DMS114 treated with DMSO at 0.1 percent for 48 hours (cell line): ENCODE data around the gene RIOK3.
"Not testable (repeated sequence)": the region's sequence is repeated elsewhere in the genome, so short reads cannot be mapped to it uniquely, and the experiment has no call there.

Experiments
- DNase-seq: peaks from one replicate; lab custom pipeline; 2025; ENCODE audit not compliant: unreplicated experiment; lab: John Stamatoyannopoulos, UW

The RIOK3 gene

GRCh38 chr18:23452728-23453679, at the start of gene RIOK3:
TSS of gene RIOK3 (plus strand) at chr18:23453287. CDS start at chr18:23453440, 153 bp downstream.
- peak; percentile 90 for DNase-seq

- DNase-seq = no peak
Observed at GRCh38 chr18:23403310-23403709, 49.8 kb upstream of the RIOK3 start.

- no peak for DNase-seq
Observed at GRCh38 chr18:23405636-23406035, 47.5 kb upstream of the RIOK3 start.

GRCh38 chr18:23406271-23406787, 46.8 kb upstream of the RIOK3 start:
- DNase-seq = no peak

- no peak for DNase-seq
Observed at GRCh38 chr18:23412351-23412964, 40.6 kb upstream of the RIOK3 start.

GRCh38 chr18:23415515-23415914, 37.6 kb upstream of the RIOK3 start:
- no peak for DNase-seq

- DNase-seq = no peak
Observed at GRCh38 chr18:23416298-23416697, 36.8 kb upstream of the RIOK3 start.

GRCh38 chr18:23421277-23421676, 31.8 kb upstream of the RIOK3 start:
- DNase-seq = no peak

GRCh38 chr18:23422751-23423418, 30.2 kb upstream of the RIOK3 start:
- no peak for DNase-seq

GRCh38 chr18:23424616-23425015, 28.5 kb upstream of the RIOK3 start:
- no peak for DNase-seq

GRCh38 chr18:23428821-23429220, 24.3 kb upstream of the RIOK3 start:
- no peak for DNase-seq

- DNase-seq = not testable (repeated sequence)
Observed at GRCh38 chr18:23429538-23429937, 23.5 kb upstream of the RIOK3 start.

GRCh38 chr18:23433360-23433759, 19.7 kb upstream of the RIOK3 start:
- no peak for DNase-seq

GRCh38 chr18:23437357-23438045, 15.6 kb upstream of the RIOK3 start:
- peak; percentile 45 for DNase-seq

- DNase-seq = no peak
Observed at GRCh38 chr18:23438046-23438377, 15.1 kb upstream of the RIOK3 start.

GRCh38 chr18:23438608-23439366, 14.3 kb upstream of the RIOK3 start:
- no peak for DNase-seq

- DNase-seq = no peak
Observed at GRCh38 chr18:23440131-23440530, 13.0 kb upstream of the RIOK3 start.

GRCh38 chr18:23442958-23443357, 10.1 kb upstream of the RIOK3 start:
- no peak for DNase-seq

GRCh38 chr18:23448291-23448690, 4.8 kb upstream of the RIOK3 start:
- DNase-seq = no peak

- DNase-seq = no peak
Observed at GRCh38 chr18:23450022-23450421, 3.1 kb upstream of the RIOK3 start.
